IPS DF 6.9 (cell line): ENCODE data around the gene THRB.

Source experiments
- DNase-seq: peaks from one replicate; pipeline ENCODE4 v3.0.0-alpha.2; 2013; ENCODE audit warnings: low read depth, low spot score
- H3K27ac ChIP-seq: one replicate; pipeline ENCODE4 v1.5.1; 2013; ENCODE audit warnings: low read length, control low read depth
- H3K27me3 ChIP-seq: 2 replicates; pipeline ENCODE4 v1.6.1; 2013; ENCODE audit warnings: mild to moderate bottlenecking, low read length; ENCODE audit not compliant: control insufficient read depth, insufficient read depth
- H3K36me3 ChIP-seq: 2 replicates; pipeline ENCODE4 v1.6.1; 2013; ENCODE audit warnings: low read length; ENCODE audit not compliant: control insufficient read depth, insufficient read depth
- H3K4me1 ChIP-seq: 2 replicates; pipeline ENCODE4 v1.6.1; 2013; ENCODE audit warnings: low read length; ENCODE audit not compliant: control insufficient read depth, insufficient read depth
- H3K4me3 ChIP-seq: 2 replicates; pipeline ENCODE4 v1.5.1; 2013; ENCODE audit warnings: mild to moderate bottlenecking, low read length
- H3K9me3 ChIP-seq: 2 replicates; pipeline ENCODE4 v1.6.1; 2013; ENCODE audit warnings: low read length, inconsistent platforms; ENCODE audit not compliant: control insufficient read depth, insufficient read depth
- WGBS: extraction: QIAGEN DNeasy Blood & Tissue Kit; methylation state at CpG from one replicate; pipeline ENCODE4 v1.1.7; 2013; ENCODE audit warnings: mixed read lengths, missing lambda C conversion rate; ENCODE audit not compliant: insufficient read length, insufficient coverage; 5-methylcytosine and 5-hydroxymethylcytosine counted together

Gene THRB

GRCh38 chr3:24128199-24129005 lies 366.2 kb downstream of the THRB start:
- DNase-seq = no peak
- no peaks in the 10 kb centered on the region for H3K4me1 ChIP-seq
- no peak overlapping the region for H3K4me3 ChIP-seq
- no peaks in the 10 kb centered on the region for H3K36me3 ChIP-seq
- H3K9me3 ChIP-seq = no peaks in the 10 kb centered on the region
- H3K27me3 ChIP-seq = no peaks in the 10 kb centered on the region
- WGBS = no CpG with 5 or more reads among the region's 4 CpGs
- no peak overlapping the region for H3K27ac ChIP-seq

- H3K4me3 ChIP-seq = no peak overlapping the region
- H3K27me3 ChIP-seq = no peaks in the 10 kb centered on the region
- WGBS = no CpG with 5 or more reads among the region's 1 CpG
- H3K9me3 ChIP-seq = no peaks in the 10 kb centered on the region
- peaks cover under 1% of the 10 kb centered on the region; the same call in 1 of the 2 replicates for H3K4me1 ChIP-seq
- no peak overlapping the region for H3K27ac ChIP-seq
- DNase-seq = no peak
- no peaks in the 10 kb centered on the region for H3K36me3 ChIP-seq
Observed at GRCh38 chr3:24123596-24123995, 371.1 kb downstream of the THRB start.

GRCh38 chr3:24120434-24120833 lies 374.2 kb downstream of the THRB start:
- Histone ChIP-seq H3K27ac (no peak overlapping the region), H3K36me3 (no peaks in the 10 kb centered on the region), H3K9me3 (no peaks in the 10 kb centered on the region), H3K4me1 (peaks cover 2% of the 10 kb centered on the region; the same call in 1 of the 2 replicates), H3K4me3 (no peak overlapping the region), H3K27me3 (no peaks in the 10 kb centered on the region)
- no CpG with 5 or more reads among the region's 3 CpGs for WGBS
- DNase-seq = no peak

- Histone ChIP-seq H3K4me3 (no peak overlapping the region), H3K4me1 (peaks cover 2% of the 10 kb centered on the region; the same call in 1 of the 2 replicates), H3K36me3 (no peaks in the 10 kb centered on the region), H3K9me3 (no peaks in the 10 kb centered on the region), H3K27ac (no peak overlapping the region), H3K27me3 (no peaks in the 10 kb centered on the region)
- no peak for DNase-seq
- no CpG with 5 or more reads among the region's 12 CpGs for WGBS
Observed at GRCh38 chr3:24119321-24119751, 375.3 kb downstream of the THRB start.

GRCh38 chr3:24117508-24117907 lies 377.1 kb downstream of the THRB start:
- Histone ChIP-seq H3K27me3 (no peaks in the 10 kb centered on the region), H3K4me3 (no peak overlapping the region), H3K27ac (no peak overlapping the region), H3K4me1 (peaks cover 2% of the 10 kb centered on the region; the same call in 1 of the 2 replicates), H3K9me3 (no peaks in the 10 kb centered on the region), H3K36me3 (no peaks in the 10 kb centered on the region)
- WGBS = no CpG with 5 or more reads among the region's 1 CpG
- DNase-seq = no peak

GRCh38 chr3:24111711-24112110 lies 382.9 kb downstream of the THRB start:
- no peaks in the 10 kb centered on the region for H3K36me3 ChIP-seq
- no peaks in the 10 kb centered on the region for H3K9me3 ChIP-seq
- no peak overlapping the region for H3K4me3 ChIP-seq
- H3K27me3 ChIP-seq = no peaks in the 10 kb centered on the region
- no CpG with 5 or more reads among the region's 1 CpG for WGBS
- no peaks in the 10 kb centered on the region for H3K4me1 ChIP-seq
- no peak overlapping the region for H3K27ac ChIP-seq
- no peak for DNase-seq

GRCh38 chr3:24110051-24110450 lies 384.6 kb downstream of the THRB start:
- Histone ChIP-seq H3K36me3 (no peaks in the 10 kb centered on the region), H3K27ac (no peak overlapping the region), H3K27me3 (no peaks in the 10 kb centered on the region), H3K4me1 (no peaks in the 10 kb centered on the region), H3K4me3 (no peak overlapping the region), H3K9me3 (no peaks in the 10 kb centered on the region)
- no CpG with 5 or more reads among the region's 1 CpG for WGBS
- DNase-seq = no peak

GRCh38 chr3:24101676-24102168 lies 392.9 kb downstream of the THRB start:
- no CpG with 5 or more reads among the region's 2 CpGs for WGBS
- Histone ChIP-seq H3K36me3 (no peaks in the 10 kb centered on the region; the same call in 1 of the 2 replicates), H3K27me3 (no peaks in the 10 kb centered on the region), H3K4me1 (peaks cover 2% of the 10 kb centered on the region; the same call in 1 of the 2 replicates), H3K9me3 (no peaks in the 10 kb centered on the region), H3K27ac (no peak overlapping the region), H3K4me3 (no peak overlapping the region)
- DNase-seq = no peak

- Histone ChIP-seq H3K27ac (no peak overlapping the region), H3K4me3 (no peak overlapping the region), H3K27me3 (no peaks in the 10 kb centered on the region), H3K9me3 (no peaks in the 10 kb centered on the region), H3K36me3 (no peaks in the 10 kb centered on the region; the same call in 1 of the 2 replicates), H3K4me1 (peaks cover 2% of the 10 kb centered on the region; the same call in 1 of the 2 replicates)
- WGBS = no CpG with 5 or more reads among the region's 11 CpGs
- DNase-seq = no peak
Observed at GRCh38 chr3:24100696-24101402, 393.8 kb downstream of the THRB start.

GRCh38 chr3:24096695-24097290 lies 397.9 kb downstream of the THRB start:
- Histone ChIP-seq H3K36me3 (no peaks in the 10 kb centered on the region; the same call in 1 of the 2 replicates), H3K4me1 (no peaks in the 10 kb centered on the region; the same call in none of the 2 replicates), H3K9me3 (no peaks in the 10 kb centered on the region), H3K27me3 (no peaks in the 10 kb centered on the region), H3K4me3 (no peak overlapping the region), H3K27ac (no peak overlapping the region)
- no peak for DNase-seq
- WGBS = no CpG with 5 or more reads among the region's 6 CpGs
